Measurements from ENCODE around the gene TRIM52. TPM values are rescaled to one million over a fixed set of nuclear protein-coding genes. Genes with fewer than 3 reads are reported as not detected.

Gene TRIM52
- total and polyA plus RNA-seq, 2 of the 4 experiments (the other 2 are of a cell fraction): 2.3 to 6.9 TPM

GRCh38 chr5:181235689-181236366 lies 25.1 kb downstream of the TRIM52 start:
- Histone ChIP-seq H4K91ac (ENCODE audit: insufficient read depth, low read depth, low read length) (no peak overlapping the region), H3K56ac (ENCODE audit: extremely low read depth, insufficient read depth, low read length) (no peak overlapping the region), H2BK5ac (ENCODE audit: low read depth, low read length, poor library complexity, severe bottlenecking) (no peak overlapping the region), H3K4me1 (ENCODE audit: control insufficient read depth, insufficient read depth, low read length) (no peaks in the 10 kb centered on the region), H2AK5ac (ENCODE audit: low read depth, low read length) (no peak overlapping the region), H4K8ac (ENCODE audit: low read depth in 2 of 2, low read length in 2 of 2) (no peak overlapping the region), H3K9me3 (ENCODE audit: control insufficient read depth, insufficient read depth, low read length) (no peaks in the 10 kb centered on the region), H4K5ac (ENCODE audit: low read depth, low read length) (no peak overlapping the region), H3K4ac (ENCODE audit: low read depth, low read length) (no peak overlapping the region), H2AK9ac (replicated peaks; ENCODE audit: low read depth, low read length, poor library complexity) (no peak overlapping the region), H2AFZ (replicated peaks; ENCODE audit: low read length, poor library complexity) (no peak overlapping the region), H3K23ac (ENCODE audit: low read depth, low read length) (no peak overlapping the region), H3K36me3 (ENCODE audit: control insufficient read depth, insufficient read depth, low read length) (peaks cover 77% of the 10 kb centered on the region), H3K4me3 (ENCODE audit: insufficient read depth, low read depth, low read length) (no peak overlapping the region), H3K27ac (ENCODE audit: insufficient read depth, low read length) (no peak overlapping the region), H2BK15ac (ENCODE audit: low read depth, low read length) (no peak overlapping the region), H3K14ac (replicated peaks; ENCODE audit: low read depth, low read length) (no peak overlapping the region), H3K9ac (ENCODE audit: low read depth, low read length) (no peak overlapping the region), H3K18ac (ENCODE audit: low read depth, low read length) (no peak overlapping the region), H4K20me1 (ENCODE audit: insufficient read depth, low read length) (peaks cover 74% of the 10 kb centered on the region), H2BK120ac (ENCODE audit: low read depth, low read length) (no peak overlapping the region), H3K79me1 (ENCODE audit: low read depth in 1 of 2, low read length in 2 of 2) (peaks cover 17 to 40% of the 10 kb centered on the region in 2 experiments), H2BK20ac (ENCODE audit: low read depth, low read length) (no peak overlapping the region), H3K4me2 (ENCODE audit: low read depth, low read length) (no peak overlapping the region), H3K27me3 (ENCODE audit: control insufficient read depth, insufficient read depth, low read length) (no peaks in the 10 kb centered on the region), H3K9me1 (ENCODE audit: insufficient read depth, low read length) (peaks cover 6% of the 10 kb centered on the region)
- DNase-seq: no peak
- TF ChIP-seq MAZ (IDR thresholded peaks at IDR 0.05; ENCODE audit: borderline replicate concordance, low read depth, low read length) (no peak), MXI1 (IDR thresholded peaks at IDR 0.05; ENCODE audit: borderline replicate concordance, low read depth, low read length) (no peak), CEBPB (IDR thresholded peaks at IDR 0.05; ENCODE audit: low read depth, low read length) (no peak), RCOR1 (IDR thresholded peaks at IDR 0.05; ENCODE audit: insufficient replicate concordance, low read length) (no peak), NFE2L2 (IDR thresholded peaks at IDR 0.05; ENCODE audit: low read depth, low read length) (no peak), ELK1 (IDR thresholded peaks at IDR 0.05; ENCODE audit: borderline replicate concordance, low read depth, low read length) (no peak), MAFK (IDR thresholded peaks at IDR 0.05; ENCODE audit: low read depth, low read length) (peak; percentile 37; the same call in 1 of the 2 replicates), RFX5 (IDR thresholded peaks at IDR 0.05; ENCODE audit: low read depth, low read length) (no peak), POLR2A (IDR thresholded peaks at IDR 0.05; ENCODE audit: low read depth, low read length) (peak; percentile 52; the same call in 1 of the 2 replicates), SMC3 (IDR thresholded peaks at IDR 0.05; ENCODE audit: low read depth, low read length) (no peak), CHD1 (IDR thresholded peaks at IDR 0.05; ENCODE audit: low read depth, low read length) (no peak), FOS (IDR thresholded peaks at IDR 0.05; ENCODE audit: low read depth, low read length) (no peak)
- ATAC-seq (ENCODE audit: low read depth): no peak
- POLR2A ChIA-PET (ENCODE audit: unreplicated experiment): no interaction called here
- dilution Hi-C loops (cut with HindIII; ENCODE audit: low sequenced_read_pairs, unreplicated experiment): no loop called here
- in situ Hi-C loops (cut with MboI; ENCODE audit: low sequenced_read_pairs): no loop called here
- 100% methylated on average over 1 of the region's 5 CpGs; no CpG with 5 or more reads in 1 of the 2 experiments for WGBS, 2 experiments (ENCODE audit: extremely low coverage in 2 of 2, insufficient read length in 1 of 2)
- BruUV-seq (replicated peaks): no TSS peak
- CTCF ChIA-PET: no interaction called here
- intact Hi-C loops (cut with micrococcal nuclease): no loop called here

Measured in IMR-90 (cell line).